Measurements from ENCODE around the gene RNF2. TPM values are rescaled to one million over a fixed set of nuclear protein-coding genes. Genes with fewer than 3 reads are reported as not detected.
"Not testable (repeated sequence)": the region's sequence is repeated elsewhere in the genome, so short reads cannot be mapped to it uniquely, and the experiment has no call there.

Gene RNF2
- total RNA-seq (10 to 100 TPM; 14.9 to 27.7 (median 19.6) TPM), polyA plus RNA-seq (10 to 100 TPM; 20.8 to 35.5 TPM), total RNA-seq (17.0 reads per million, percentile 47 among the genes with 10 or more reads in this experiment)

DNA sequence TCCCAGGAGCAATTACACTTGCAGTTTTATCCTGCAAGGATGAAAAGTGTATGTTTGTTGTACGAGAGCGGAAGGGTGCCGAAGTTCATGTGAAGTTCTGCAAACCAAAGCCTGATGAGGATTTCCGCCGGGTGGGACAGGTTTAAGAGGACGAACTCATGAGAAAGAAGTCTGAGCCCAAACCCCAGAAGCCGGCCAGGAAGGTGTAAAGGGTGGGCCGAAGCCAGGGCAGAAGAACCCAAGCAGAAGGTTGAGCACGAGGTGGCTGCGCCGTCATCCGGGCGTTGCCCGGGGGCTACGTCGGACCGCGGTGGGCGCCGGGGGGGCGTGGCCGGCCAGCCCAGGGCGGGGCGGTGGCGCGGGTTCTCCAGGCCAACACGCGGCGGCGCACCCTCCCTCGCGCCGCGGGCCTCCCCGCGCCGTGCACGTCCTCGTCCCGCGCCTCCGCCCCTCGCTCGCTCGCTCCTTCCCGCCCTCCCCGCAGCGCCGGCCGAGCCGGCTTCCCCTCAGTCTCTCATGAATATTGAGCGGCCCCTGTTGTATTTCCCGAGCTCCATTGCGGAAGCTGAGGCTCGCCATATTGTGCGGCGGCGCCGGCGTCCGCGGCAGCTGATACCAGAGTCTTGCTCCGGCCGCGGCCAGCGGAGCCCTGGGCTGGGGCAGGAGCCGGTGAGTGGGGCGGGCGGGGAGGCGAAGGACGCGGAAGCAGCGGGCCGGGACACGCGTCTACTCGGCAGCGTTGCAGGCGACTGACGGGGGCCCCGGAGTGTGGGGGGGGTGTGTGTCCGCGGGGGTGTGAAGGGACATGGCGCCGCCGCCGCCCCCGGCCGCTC is at the start of gene RNF2:
Gene RNF2 (plus strand): TSS at position 578 of the 833 bp plus-strand sequence. CDS start 41,996 bp downstream, outside the sequence.
- peak; percentile 95 for ATAC-seq
- CTCF ChIA-PET, result interaction anchor here (0.6 to 0.7 kb wide), 3 partner anchors 16 to 221 kb away, joined by 3 to 4 read pairs (median 3); no protein-coding TSS in a partner anchor
- Mint-ChIP-seq H3K27ac (peak within 1 kb of the TSS; percentile 69 to 96 (median 88)), H3K36me3 (peaks cover 0 to 5% (median 0%) of the 10 kb centered on the region in 5 donors), H3K4me1 (peaks cover 27 to 56% (median 45%) of the 10 kb centered on the region in 7 donors), H3K4me3 (peak within 1 kb of the TSS; percentile 87 to 96 (median 92)), H3K9me3 (peaks cover 0 to 4% (median 0%) of the 10 kb centered on the region in 11 donors), H3K27me3 (peaks cover 0 to 26% (median 0%) of the 10 kb centered on the region in 5 donors)
- H3K27ac ChIP-seq (ENCODE audit: low read depth, low read length), result peak within 1 kb of the TSS; percentile 75
- peak within 1 kb of the TSS; percentile 74 for H3K4me3 ChIP-seq (ENCODE audit: low read length)
- H3K36me3 ChIP-seq (ENCODE audit: control insufficient read depth in 2 of 3, insufficient read depth in 3 of 3, low read length in 3 of 3), result peaks cover 0 to 7% (median 0%) of the 10 kb centered on the region in 3 experiments
- intact Hi-C loops (cut with micrococcal nuclease), result loop anchor here (1.0 to 10.0 kb wide), 19 partner anchors 22 to 1573 kb away; partner anchors contain the start of genes IVNS1ABP (in 2 of the 2), ODR4 (in 2 of the 2), SMG7 (in 2 of the 2) and SWT1 (in 2 of the 2)
- peak; percentile 64 to 80 (median 77) for DNase-seq
- no peaks in the 10 kb centered on the region for H3K27me3 ChIP-seq (ENCODE audit: control insufficient read depth in 2 of 2, insufficient read depth in 2 of 2, low read length in 2 of 2)
- POLR2A ChIA-PET, result interaction anchor here (0.7 to 1.8 kb wide), 8 partner anchors 12 to 636 kb away, joined by 3 to 8 read pairs (median 4); partner anchors contain the start of genes SWT1 and TRMT1L
- H3K9me3 ChIP-seq (ENCODE audit: control insufficient read depth in 2 of 3, low read length in 3 of 3), result no peaks in the 10 kb centered on the region
- peaks cover 11 to 15% of the 10 kb centered on the region in 2 donors for H3K4me1 ChIP-seq (ENCODE audit: control insufficient read depth in 2 of 2, insufficient read depth in 2 of 2, low read length in 2 of 2)

DNA sequence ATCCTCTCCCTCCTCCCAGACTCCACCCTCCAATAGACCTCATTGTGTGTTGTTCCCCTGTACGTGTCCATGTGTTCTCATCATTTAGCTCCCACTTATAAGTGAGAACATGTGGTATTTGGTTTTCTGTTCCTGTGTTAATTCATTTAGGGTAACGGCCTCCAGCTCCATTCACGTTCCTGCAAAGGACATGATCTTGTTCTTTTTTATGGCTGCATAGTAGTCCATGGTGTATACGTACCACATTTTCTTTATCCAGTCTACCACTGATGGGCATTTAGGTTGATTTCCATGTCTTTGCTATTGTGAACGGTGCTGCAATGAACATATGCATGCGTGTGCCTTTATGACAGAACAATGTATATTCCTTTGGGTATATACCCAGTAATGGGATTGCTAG is 45.4 kb upstream of the RNF2 start:
- H3K36me3 Mint-ChIP-seq; H3K4me1 Mint-ChIP-seq; H3K4me3 ChIP-seq (ENCODE audit: low read length); DNase-seq; H3K9me3 ChIP-seq (ENCODE audit: control insufficient read depth in 2 of 3, low read length in 3 of 3); intact Hi-C loops (cut with micrococcal nuclease); ATAC-seq; H3K27ac Mint-ChIP-seq; H3K4me1 ChIP-seq (ENCODE audit: control insufficient read depth in 2 of 2, insufficient read depth in 2 of 2, low read length in 2 of 2); H3K9me3 Mint-ChIP-seq; H3K27ac ChIP-seq (ENCODE audit: low read depth, low read length); POLR2A ChIA-PET; CTCF ChIA-PET; H3K4me3 Mint-ChIP-seq; H3K36me3 ChIP-seq (ENCODE audit: control insufficient read depth in 2 of 3, insufficient read depth in 3 of 3, low read length in 3 of 3); H3K27me3 ChIP-seq (ENCODE audit: control insufficient read depth in 2 of 2, insufficient read depth in 2 of 2, low read length in 2 of 2): not testable (repeated sequence)
- peaks cover 23 to 37% (median 32%) of the 10 kb centered on the region in 5 donors for H3K27me3 Mint-ChIP-seq

DNA sequence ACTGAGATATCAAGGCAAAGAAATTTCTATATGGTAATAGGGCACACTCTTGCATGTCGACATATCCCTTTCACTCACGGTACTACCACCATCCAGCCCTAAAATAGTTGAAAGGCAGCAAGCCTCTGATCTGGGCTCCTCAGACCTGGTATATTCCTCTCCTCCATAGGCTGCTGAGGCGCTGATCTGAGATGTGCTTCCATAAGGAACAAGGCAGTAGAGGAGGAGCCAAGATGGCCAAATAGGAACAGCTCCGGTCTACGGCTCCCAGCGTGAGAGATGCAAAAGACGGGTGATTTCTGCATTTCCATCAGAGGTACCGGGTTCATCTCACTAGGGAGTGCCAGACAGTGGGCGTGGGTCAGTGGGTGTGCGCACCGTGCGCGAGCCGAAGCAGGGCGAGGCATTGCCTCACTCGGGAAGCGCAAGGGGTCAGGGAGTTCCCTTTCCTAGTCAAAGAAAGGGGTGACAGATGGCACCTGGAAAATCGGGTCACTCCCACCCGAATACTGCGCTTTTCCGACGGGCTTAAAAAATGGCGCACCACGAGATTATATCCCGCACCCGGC is 44.0 kb upstream of the RNF2 start:
- H3K36me3 ChIP-seq (ENCODE audit: control insufficient read depth in 2 of 3, insufficient read depth in 3 of 3, low read length in 3 of 3); H3K27me3 ChIP-seq (ENCODE audit: control insufficient read depth in 2 of 2, insufficient read depth in 2 of 2, low read length in 2 of 2); intact Hi-C loops (cut with micrococcal nuclease); H3K36me3 Mint-ChIP-seq; CTCF ChIA-PET; H3K9me3 ChIP-seq (ENCODE audit: control insufficient read depth in 2 of 3, low read length in 3 of 3); H3K4me1 Mint-ChIP-seq; DNase-seq; ATAC-seq; H3K27ac Mint-ChIP-seq; POLR2A ChIA-PET; H3K4me3 ChIP-seq (ENCODE audit: low read length); H3K4me1 ChIP-seq (ENCODE audit: control insufficient read depth in 2 of 2, insufficient read depth in 2 of 2, low read length in 2 of 2); H3K9me3 Mint-ChIP-seq; H3K4me3 Mint-ChIP-seq; H3K27ac ChIP-seq (ENCODE audit: low read depth, low read length): not testable (repeated sequence)
- peaks cover 19 to 28% (median 25%) of the 10 kb centered on the region in 5 donors for H3K27me3 Mint-ChIP-seq

DNA sequence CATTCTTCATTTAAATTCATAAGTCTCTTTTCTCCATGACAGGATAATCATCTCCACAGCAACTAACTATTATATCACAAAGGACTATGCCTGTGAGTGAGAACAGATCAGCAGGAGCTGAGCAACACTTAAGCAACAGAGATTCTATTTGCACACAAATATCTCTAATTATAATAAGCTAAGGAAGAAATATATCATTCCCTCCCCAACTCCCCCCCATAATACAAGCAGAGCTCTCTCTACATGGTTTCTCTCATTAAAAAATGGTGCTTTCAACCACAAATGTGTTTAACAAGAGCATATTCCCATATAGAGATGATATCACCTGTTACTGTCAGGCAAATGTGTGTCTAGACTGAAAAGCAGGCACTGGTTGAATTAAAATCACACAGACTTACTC is 36.5 kb upstream of the RNF2 start:
- no peak overlapping the region for H3K27ac Mint-ChIP-seq
- CTCF ChIA-PET, result no interaction called here
- intact Hi-C loops (cut with micrococcal nuclease), result no loop called here
- Histone ChIP-seq H3K27me3 (ENCODE audit: control insufficient read depth in 2 of 2, insufficient read depth in 2 of 2, low read length in 2 of 2) (peaks cover 0 to 2% of the 10 kb centered on the region in 2 donors), H3K9me3 (ENCODE audit: control insufficient read depth in 2 of 3, low read length in 3 of 3) (no peaks in the 10 kb centered on the region), H3K4me1 (ENCODE audit: control insufficient read depth in 2 of 2, insufficient read depth in 2 of 2, low read length in 2 of 2) (no peaks in the 10 kb centered on the region), H3K4me3 (ENCODE audit: low read length) (no peak overlapping the region), H3K36me3 (ENCODE audit: control insufficient read depth in 2 of 3, insufficient read depth in 3 of 3, low read length in 3 of 3) (no peaks in the 10 kb centered on the region), H3K27ac (ENCODE audit: low read depth, low read length) (no peak overlapping the region)
- H3K27me3 Mint-ChIP-seq, result peaks cover 0 to 13% (median 11%) of the 10 kb centered on the region in 5 donors
- no peak overlapping the region for H3K4me3 Mint-ChIP-seq
- no peak for DNase-seq
- peaks cover 0 to 3% (median 0%) of the 10 kb centered on the region in 11 donors for H3K9me3 Mint-ChIP-seq
- ATAC-seq, result no peak
- H3K4me1 Mint-ChIP-seq, result no peaks in the 10 kb centered on the region
- H3K36me3 Mint-ChIP-seq, result no peaks in the 10 kb centered on the region
- POLR2A ChIA-PET, result no interaction called here

DNA sequence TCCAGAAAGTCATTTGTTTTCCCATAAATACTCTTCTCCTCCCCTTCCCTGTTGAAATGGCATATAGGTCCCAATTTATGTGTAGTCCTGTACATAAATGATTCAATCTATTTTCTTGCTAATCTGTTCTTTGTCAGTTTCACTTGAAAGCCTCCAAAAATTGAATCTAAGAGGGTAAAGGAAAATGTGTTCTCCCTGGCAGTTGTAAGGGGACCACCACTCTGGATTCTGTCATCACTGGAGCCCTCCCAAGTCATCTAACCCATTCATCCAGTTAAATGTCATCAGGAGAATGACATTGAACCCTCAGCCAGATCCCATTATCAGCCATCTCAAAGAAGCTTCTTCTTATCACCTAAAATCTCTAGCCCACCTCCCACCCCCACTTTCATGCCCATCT is 35.0 kb upstream of the RNF2 start:
- Mint-ChIP-seq H3K9me3 (peaks cover 0 to 3% (median 0%) of the 10 kb centered on the region in 11 donors), H3K4me3 (no peak overlapping the region), H3K36me3 (no peaks in the 10 kb centered on the region), H3K27ac (no peak overlapping the region), H3K27me3 (peaks cover 0 to 13% (median 11%) of the 10 kb centered on the region in 5 donors), H3K4me1 (no peaks in the 10 kb centered on the region)
- Histone ChIP-seq H3K27ac (ENCODE audit: low read depth, low read length) (no peak overlapping the region), H3K36me3 (ENCODE audit: control insufficient read depth in 2 of 3, insufficient read depth in 3 of 3, low read length in 3 of 3) (no peaks in the 10 kb centered on the region), H3K27me3 (ENCODE audit: control insufficient read depth in 2 of 2, insufficient read depth in 2 of 2, low read length in 2 of 2) (peaks cover 0 to 2% of the 10 kb centered on the region in 2 donors), H3K4me1 (ENCODE audit: control insufficient read depth in 2 of 2, insufficient read depth in 2 of 2, low read length in 2 of 2) (no peaks in the 10 kb centered on the region), H3K9me3 (ENCODE audit: control insufficient read depth in 2 of 3, low read length in 3 of 3) (no peaks in the 10 kb centered on the region), H3K4me3 (ENCODE audit: low read length) (no peak overlapping the region)
- no peak for DNase-seq
- ChIA-PET POLR2A (no interaction called here), CTCF (no interaction called here)
- intact Hi-C loops (cut with micrococcal nuclease), result no loop called here
- no peak for ATAC-seq

DNA sequence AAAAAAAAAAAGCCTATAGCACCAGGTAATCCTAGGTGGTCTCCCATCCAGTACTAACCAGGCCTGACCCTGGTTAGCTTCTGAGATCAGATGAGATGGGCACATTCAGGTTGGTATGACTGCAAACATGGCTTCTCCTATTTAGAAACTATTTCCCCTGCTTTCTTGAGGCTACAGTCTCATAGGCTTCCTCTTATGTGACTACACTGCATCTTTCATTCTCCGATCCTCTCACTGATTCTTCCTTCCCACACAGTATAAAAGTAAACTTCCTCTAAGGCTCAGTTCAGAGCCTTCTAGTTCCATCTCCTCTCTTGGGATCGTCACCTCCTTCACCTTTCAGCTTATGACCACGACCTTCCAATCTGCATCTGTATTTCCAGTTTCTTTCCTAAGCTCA is 30.4 kb upstream of the RNF2 start:
- Mint-ChIP-seq H3K36me3 (no peaks in the 10 kb centered on the region), H3K4me1 (peaks cover 0 to 2% (median 0%) of the 10 kb centered on the region in 7 donors), H3K4me3 (no peak overlapping the region), H3K27ac (no peak overlapping the region), H3K27me3 (peaks cover 0 to 23% (median 11%) of the 10 kb centered on the region in 5 donors), H3K9me3 (no peaks in the 10 kb centered on the region)
- Histone ChIP-seq H3K27ac (ENCODE audit: low read depth, low read length) (no peak overlapping the region), H3K4me1 (ENCODE audit: control insufficient read depth in 2 of 2, insufficient read depth in 2 of 2, low read length in 2 of 2) (no peaks in the 10 kb centered on the region), H3K9me3 (ENCODE audit: control insufficient read depth in 2 of 3, low read length in 3 of 3) (no peaks in the 10 kb centered on the region), H3K4me3 (ENCODE audit: low read length) (no peak overlapping the region), H3K36me3 (ENCODE audit: control insufficient read depth in 2 of 3, insufficient read depth in 3 of 3, low read length in 3 of 3) (no peaks in the 10 kb centered on the region), H3K27me3 (ENCODE audit: control insufficient read depth in 2 of 2, insufficient read depth in 2 of 2, low read length in 2 of 2) (no peaks in the 10 kb centered on the region)
- ATAC-seq (no peak), DNase-seq (no peak)
- intact Hi-C loops (cut with micrococcal nuclease), result no loop called here
- CTCF ChIA-PET, result no interaction called here
- POLR2A ChIA-PET, result interaction anchor here (0.6 kb wide), 1 partner anchor 655 kb away, joined by 3 read pairs; no protein-coding TSS in a partner anchor

All from naive thymus-derived CD4-positive, alpha-beta T cell (primary cell).